Neural cell (in vitro differentiated cells): ENCODE measurements around the gene VSTM4. TPM values are rescaled to one million over a fixed set of nuclear protein-coding genes. Genes with fewer than 3 reads are reported as not detected.

Source experiments
- H2AFZ ChIP-seq: fragments of 200-600, 300-800 bp; sonication (generic), shearing (Covaris generic); 2 replicates; pipeline ENCODE4 v1.6.0; 2014; ENCODE audit warnings: low read depth, mild to moderate bottlenecking, antibody characterized with exemption, low read length, moderate library complexity
- H3F3A ChIP-seq: fragments of 200-600 bp; shearing (Covaris generic); 2 replicates; pipeline ENCODE4 v1.6.1; 2016; ENCODE audit warnings: mild to moderate bottlenecking, moderate library complexity, mixed read lengths, antibody characterized with exemption, low read length; ENCODE audit not compliant: insufficient read depth, poor library complexity, severe bottlenecking
- H3K27ac ChIP-seq: fragments of 200-600, 300-800 bp; sonication (generic), shearing (Covaris generic); 2 replicates; pipeline ENCODE4 v1.5.1; 2014; ENCODE audit warnings: mild to moderate bottlenecking, low read length, moderate library complexity
- H3K27me3 ChIP-seq: fragments of 300-800, 200-600 bp; sonication (generic), shearing (Covaris generic); 2 replicates; pipeline ENCODE4 v1.6.0; 2014; ENCODE audit warnings: mild to moderate bottlenecking, low read depth, low read length, moderate library complexity; ENCODE audit not compliant: insufficient read depth
- H3K36me3 ChIP-seq: fragments of 300-800, 200-600 bp; sonication (generic), shearing (Covaris generic); 2 replicates; pipeline ENCODE4 v1.5.1; 2014; ENCODE audit warnings: mild to moderate bottlenecking, antibody characterized with exemption, low read length, moderate library complexity; ENCODE audit not compliant: insufficient read depth
- H3K4me2 ChIP-seq: fragments of 300-800, 200-600 bp; sonication (generic), shearing (Covaris generic); 2 replicates; pipeline ENCODE4 v1.6.0; 2014; ENCODE audit warnings: mild to moderate bottlenecking, low read length
- H3K4me3 ChIP-seq: fragments of 300-800, 200-600 bp; sonication (generic), shearing (Covaris generic); 2 replicates; pipeline ENCODE4 v1.5.1; 2014; ENCODE audit warnings: mild to moderate bottlenecking, low read length, moderate library complexity
- H3K79me2 ChIP-seq: fragments of 200-600 bp; shearing (Covaris generic); replicated peaks from 2 replicates; pipeline ENCODE4 v1.6.0; 2014; ENCODE audit warnings: mild to moderate bottlenecking, low read length, moderate library complexity; ENCODE audit not compliant: insufficient read depth
- H3K9ac ChIP-seq: fragments of 300-800, 200-600 bp; sonication (generic), shearing (Covaris generic); 2 replicates; pipeline ENCODE4 v1.6.1; 2016; ENCODE audit warnings: mild to moderate bottlenecking, low read length, mixed read lengths
- H3K9me2 ChIP-seq: fragments of 200-600 bp; shearing (Covaris generic); 2 replicates; pipeline ENCODE4 v1.6.1; 2016; ENCODE audit warnings: mild to moderate bottlenecking, low read length, mixed read lengths; ENCODE audit not compliant: insufficient read depth
- H3K9me3 ChIP-seq: fragments of 200-600, 300-800 bp; sonication (generic), shearing (Covaris generic); 2 replicates; pipeline ENCODE4 v1.6.1; 2016; ENCODE audit warnings: mild to moderate bottlenecking, mixed run types, low read length, moderate library complexity, mixed read lengths
- H4K20me1 ChIP-seq: fragments of 200-600 bp; shearing (Covaris generic); 2 replicates; pipeline ENCODE4 v1.6.1; 2016; ENCODE audit warnings: mild to moderate bottlenecking, mixed run types; ENCODE audit not compliant: insufficient read depth
- EP300 ChIP-seq: fragments of 450-650 bp; conservative IDR thresholded peaks from 2 replicates; pipeline ENCODE4 v1.6.1; 2014; ENCODE audit warnings: antibody characterized with exemption, mild to moderate bottlenecking, moderate library complexity; ENCODE audit not compliant: poor library complexity, severe bottlenecking
- EZH2 ChIP-seq: fragments of 200-600, 300-800 bp; shearing (Covaris generic), sonication (generic); IDR thresholded peaks from 2 replicates; pipeline ENCODE4 v1.6.1; 2014; ENCODE audit warnings: antibody characterized with exemption, low read length, borderline replicate concordance, mild to moderate bottlenecking; ENCODE audit not compliant: insufficient read depth, poor library complexity, severe bottlenecking
- MXI1 ChIP-seq: fragments of 450-650 bp; conservative IDR thresholded peaks from 2 replicates; pipeline ENCODE4 v1.6.1; 2014; ENCODE audit warnings: antibody characterized with exemption, mild to moderate bottlenecking; ENCODE audit not compliant: poor library complexity, severe bottlenecking
- POLR2AphosphoS5 ChIP-seq: IDR thresholded peaks from 2 replicates; pipeline ENCODE4 v1.6.1; 2012
- RAD21 ChIP-seq: fragments of 450-650 bp; conservative IDR thresholded peaks from 2 replicates; pipeline ENCODE4 v1.6.1; 2014; ENCODE audit warnings: antibody characterized with exemption, mild to moderate bottlenecking, moderate library complexity
- SMC3 ChIP-seq: fragments of 450-650 bp; conservative IDR thresholded peaks from 2 replicates; pipeline ENCODE4 v1.6.1; 2014; ENCODE audit warnings: antibody characterized with exemption, mild to moderate bottlenecking, moderate library complexity; ENCODE audit not compliant: poor library complexity
- TAF1 ChIP-seq: IDR thresholded peaks from 2 replicates; pipeline ENCODE4 v1.6.1; 2012; ENCODE audit warnings: low read depth
- polyA plus RNA-seq: library from polyadenylated mRNA; depleted of rRNA; stranded (reverse); fragments of >200 nt; gene quantifications from 2 replicates; pipeline ENCODE4 v1.2.3, GENCODE V29; 2014
- TF ChIP-seq, protein P1 (sequence below): fragments of 450-650 bp; IDR thresholded peaks from 2 replicates; pipeline ENCODE4 v1.5.1; 2014; ENCODE audit warnings: antibody characterized with exemption, mild to moderate bottlenecking, moderate library complexity; ENCODE audit not compliant: poor library complexity, severe bottlenecking
- TF ChIP-seq, protein P2 (sequence below): IDR thresholded peaks from 2 replicates; pipeline ENCODE4 v1.6.1; 2012; ENCODE audit warnings: borderline replicate concordance

The VSTM4 gene
- polyA plus RNA-seq, 1 donor from 2014 or later: 0.52 TPM

DNA sequence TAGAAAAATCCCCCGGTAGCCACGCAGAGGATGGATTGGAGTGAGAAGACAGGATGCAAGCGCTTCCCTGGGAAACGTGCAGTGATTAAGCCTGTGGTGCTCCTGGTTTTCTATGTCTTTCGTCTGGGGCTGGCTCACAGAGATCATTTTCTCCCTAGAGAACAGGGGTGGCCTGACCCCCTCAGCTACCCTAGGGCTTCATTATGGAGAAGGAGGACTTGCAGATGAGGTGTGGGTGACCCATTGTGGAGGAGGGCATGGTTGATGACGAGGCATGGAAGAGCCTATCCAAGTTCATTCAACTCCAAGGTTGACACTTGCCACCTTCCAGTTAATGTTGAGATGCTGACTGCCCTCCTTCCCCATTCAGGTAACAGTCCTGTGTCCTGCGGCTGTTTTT, 75.9 kb downstream of the VSTM4 start:
- Histone ChIP-seq H3K4me2 (no peak overlapping the region), H3K9me3 (no peaks in the 10 kb centered on the region), H3K9ac (no peak overlapping the region), H2AFZ (no peak overlapping the region), H3K4me3 (no peak overlapping the region), H3K9me2 (no peaks in the 10 kb centered on the region), H3K27ac (no peak overlapping the region), H3K79me2 (no peaks in the 10 kb centered on the region), H3F3A (no peaks in the 10 kb centered on the region), H4K20me1 (no peaks in the 10 kb centered on the region), H3K27me3 (no peaks in the 10 kb centered on the region), H3K36me3 (no peaks in the 10 kb centered on the region)
- TF ChIP-seq, protein P1, sequence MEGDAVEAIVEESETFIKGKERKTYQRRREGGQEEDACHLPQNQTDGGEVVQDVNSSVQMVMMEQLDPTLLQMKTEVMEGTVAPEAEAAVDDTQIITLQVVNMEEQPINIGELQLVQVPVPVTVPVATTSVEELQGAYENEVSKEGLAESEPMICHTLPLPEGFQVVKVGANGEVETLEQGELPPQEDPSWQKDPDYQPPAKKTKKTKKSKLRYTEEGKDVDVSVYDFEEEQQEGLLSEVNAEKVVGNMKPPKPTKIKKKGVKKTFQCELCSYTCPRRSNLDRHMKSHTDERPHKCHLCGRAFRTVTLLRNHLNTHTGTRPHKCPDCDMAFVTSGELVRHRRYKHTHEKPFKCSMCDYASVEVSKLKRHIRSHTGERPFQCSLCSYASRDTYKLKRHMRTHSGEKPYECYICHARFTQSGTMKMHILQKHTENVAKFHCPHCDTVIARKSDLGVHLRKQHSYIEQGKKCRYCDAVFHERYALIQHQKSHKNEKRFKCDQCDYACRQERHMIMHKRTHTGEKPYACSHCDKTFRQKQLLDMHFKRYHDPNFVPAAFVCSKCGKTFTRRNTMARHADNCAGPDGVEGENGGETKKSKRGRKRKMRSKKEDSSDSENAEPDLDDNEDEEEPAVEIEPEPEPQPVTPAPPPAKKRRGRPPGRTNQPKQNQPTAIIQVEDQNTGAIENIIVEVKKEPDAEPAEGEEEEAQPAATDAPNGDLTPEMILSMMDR: no peak
- TF ChIP-seq SMC3 (no peak), MXI1 (no peak), POLR2AphosphoS5 (no peak), EP300 (no peak), RAD21 (no peak), TAF1 (no peak), EZH2 (no peak)
- TF ChIP-seq, protein P2, sequence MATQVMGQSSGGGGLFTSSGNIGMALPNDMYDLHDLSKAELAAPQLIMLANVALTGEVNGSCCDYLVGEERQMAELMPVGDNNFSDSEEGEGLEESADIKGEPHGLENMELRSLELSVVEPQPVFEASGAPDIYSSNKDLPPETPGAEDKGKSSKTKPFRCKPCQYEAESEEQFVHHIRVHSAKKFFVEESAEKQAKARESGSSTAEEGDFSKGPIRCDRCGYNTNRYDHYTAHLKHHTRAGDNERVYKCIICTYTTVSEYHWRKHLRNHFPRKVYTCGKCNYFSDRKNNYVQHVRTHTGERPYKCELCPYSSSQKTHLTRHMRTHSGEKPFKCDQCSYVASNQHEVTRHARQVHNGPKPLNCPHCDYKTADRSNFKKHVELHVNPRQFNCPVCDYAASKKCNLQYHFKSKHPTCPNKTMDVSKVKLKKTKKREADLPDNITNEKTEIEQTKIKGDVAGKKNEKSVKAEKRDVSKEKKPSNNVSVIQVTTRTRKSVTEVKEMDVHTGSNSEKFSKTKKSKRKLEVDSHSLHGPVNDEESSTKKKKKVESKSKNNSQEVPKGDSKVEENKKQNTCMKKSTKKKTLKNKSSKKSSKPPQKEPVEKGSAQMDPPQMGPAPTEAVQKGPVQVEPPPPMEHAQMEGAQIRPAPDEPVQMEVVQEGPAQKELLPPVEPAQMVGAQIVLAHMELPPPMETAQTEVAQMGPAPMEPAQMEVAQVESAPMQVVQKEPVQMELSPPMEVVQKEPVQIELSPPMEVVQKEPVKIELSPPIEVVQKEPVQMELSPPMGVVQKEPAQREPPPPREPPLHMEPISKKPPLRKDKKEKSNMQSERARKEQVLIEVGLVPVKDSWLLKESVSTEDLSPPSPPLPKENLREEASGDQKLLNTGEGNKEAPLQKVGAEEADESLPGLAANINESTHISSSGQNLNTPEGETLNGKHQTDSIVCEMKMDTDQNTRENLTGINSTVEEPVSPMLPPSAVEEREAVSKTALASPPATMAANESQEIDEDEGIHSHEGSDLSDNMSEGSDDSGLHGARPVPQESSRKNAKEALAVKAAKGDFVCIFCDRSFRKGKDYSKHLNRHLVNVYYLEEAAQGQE: no peak

DNA sequence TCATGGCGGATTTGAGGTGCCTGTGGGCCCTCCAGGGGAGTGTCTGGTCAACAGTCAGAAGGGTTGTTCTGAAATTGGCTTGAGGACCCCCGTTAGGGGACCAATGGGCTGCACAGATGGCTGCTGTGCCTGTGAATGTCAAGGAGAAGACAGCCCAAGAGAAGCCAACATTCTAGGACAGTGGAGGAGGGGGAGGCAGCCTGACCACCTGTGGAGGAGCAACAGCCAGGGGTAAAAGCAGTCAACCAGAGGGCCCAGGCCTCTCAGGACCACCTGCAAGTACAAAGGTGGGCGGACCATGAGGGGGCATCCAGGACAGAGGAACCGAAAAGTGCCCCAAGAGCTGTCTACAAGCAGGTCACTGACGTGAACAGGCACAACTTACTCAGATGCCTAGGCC, 76.6 kb downstream of the VSTM4 start:
- TF ChIP-seq TAF1 (no peak), RAD21 (no peak), MXI1 (no peak), POLR2AphosphoS5 (no peak), SMC3 (no peak), EP300 (no peak), EZH2 (no peak)
- TF ChIP-seq, protein P2: no peak
- TF ChIP-seq, protein P1: no peak
- H3K4me2 ChIP-seq: no peak overlapping the region
- no peak overlapping the region for H3K4me3 ChIP-seq
- H3F3A ChIP-seq: no peaks in the 10 kb centered on the region
- H3K9me2 ChIP-seq: no peaks in the 10 kb centered on the region
- H4K20me1 ChIP-seq: no peaks in the 10 kb centered on the region
- H3K36me3 ChIP-seq: no peaks in the 10 kb centered on the region
- H3K79me2 ChIP-seq: no peaks in the 10 kb centered on the region
- H3K27ac ChIP-seq: no peak overlapping the region
- no peak overlapping the region for H3K9ac ChIP-seq
- H2AFZ ChIP-seq: no peak overlapping the region
- no peaks in the 10 kb centered on the region for H3K27me3 ChIP-seq
- H3K9me3 ChIP-seq: no peaks in the 10 kb centered on the region
